ENCODE measurements around the gene GPR183. TPM values are rescaled to one million over a fixed set of nuclear protein-coding genes. Genes with fewer than 3 reads are reported as not detected.
A peak's percentile ranks its signal among the peaks of the same experiment; 100 is the strongest.

GPR183 gene
- total and polyA plus RNA-seq, 12 donors = 0.94 to 15.0 (median 8.3) TPM

GRCh38 chr13:99316224-99316623 lies 9.0 kb upstream of the GPR183 start:
- DNase-seq = no peak
- Histone ChIP-seq H3K4me1 (replicated peaks in 1 of 2) (peaks cover 20 to 31% of the 10 kb centered on the region in 2 donors), H3K27me3 (no peaks in the 10 kb centered on the region), H3K36me3 (replicated peaks in 1 of 2) (no peaks in the 10 kb centered on the region), H3K9me3 (replicated peaks in 1 of 3) (no peaks in the 10 kb centered on the region), H3K4me3 (no peak overlapping the region), H3K27ac (no peak overlapping the region)
- TF ChIP-seq CTCF (IDR thresholded peaks at IDR 0.05) (no peak), POLR2A (IDR thresholded peaks at IDR 0.05) (no peak)
- intact Hi-C loops (cut with DNase I) = no loop called here
- WGBS, 4 donors = 93 to 100% (median 99%) methylated on average over 2 of the region's 2 CpGs

- Histone ChIP-seq H3K27ac (peak overlapping the region in 1 of 5 donors; percentile 7), H3K9me3 (replicated peaks in 1 of 3) (no peaks in the 10 kb centered on the region), H3K4me3 (no peak overlapping the region), H3K27me3 (no peaks in the 10 kb centered on the region), H3K4me1 (replicated peaks in 1 of 2) (peaks cover 15 to 21% of the 10 kb centered on the region in 2 donors), H3K36me3 (replicated peaks in 1 of 2) (no peaks in the 10 kb centered on the region)
- intact Hi-C loops (cut with DNase I) = no loop called here
- WGBS, 4 donors = 82 to 93% (median 88%) methylated on average over 6 of the region's 6 CpGs
- no peak for DNase-seq
- no peak for TF ChIP-seq CTCF (IDR thresholded peaks at IDR 0.05)
- no peak for TF ChIP-seq POLR2A (IDR thresholded peaks at IDR 0.05)
Measured at GRCh38 chr13:99315186-99315585, 8.0 kb upstream of the GPR183 start.

- no peaks in the 10 kb centered on the region for H3K27me3 ChIP-seq
- H3K4me1 ChIP-seq (replicated peaks in 1 of 2) = peaks cover 15 to 17% of the 10 kb centered on the region in 2 donors
- no peaks in the 10 kb centered on the region for H3K36me3 ChIP-seq (replicated peaks in 1 of 2)
- no peak overlapping the region for H3K4me3 ChIP-seq
- no peak for TF ChIP-seq POLR2A (IDR thresholded peaks at IDR 0.05)
- no peak for TF ChIP-seq CTCF (IDR thresholded peaks at IDR 0.05)
- DNase-seq = peak in 1 of 7 donors; percentile 18
- intact Hi-C loops (cut with DNase I) = no loop called here
- WGBS, 4 donors = 70 to 81% (median 72%) methylated on average over 10 of the region's 10 CpGs
- H3K27ac ChIP-seq = peak overlapping the region in 2 of 5 donors; percentile 7 to 35
- no peaks in the 10 kb centered on the region for H3K9me3 ChIP-seq (replicated peaks in 1 of 3)
Measured at GRCh38 chr13:99314640-99315176, 7.5 kb upstream of the GPR183 start.

DNA sequence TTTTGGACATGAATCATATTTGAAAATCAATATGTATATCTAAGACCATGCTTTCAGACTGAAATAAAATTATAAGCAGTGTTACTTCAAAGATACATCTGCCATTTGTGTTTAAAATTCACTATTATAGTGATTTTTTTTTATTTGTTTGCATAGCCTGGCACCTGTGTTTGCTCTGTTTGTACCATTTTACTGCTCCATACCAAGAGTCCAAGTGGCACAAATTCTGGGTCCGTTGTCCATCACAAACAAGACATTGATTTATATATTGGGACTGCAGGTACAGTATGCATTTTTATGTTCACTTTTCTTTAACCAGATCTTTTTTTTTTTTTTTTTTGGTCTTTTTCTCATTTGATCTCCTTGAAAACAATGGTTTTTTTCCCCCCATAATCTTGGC lies 6.7 kb upstream of the GPR183 start:
- H3K27me3 ChIP-seq = no peaks in the 10 kb centered on the region
- peaks cover 15 to 17% of the 10 kb centered on the region in 2 donors for H3K4me1 ChIP-seq (replicated peaks in 1 of 2)
- DNase-seq = no peak
- H3K27ac ChIP-seq = peak overlapping the region in 2 of 5 donors; percentile 85 to 90
- intact Hi-C loops (cut with DNase I) = no loop called here
- no peaks in the 10 kb centered on the region for H3K36me3 ChIP-seq (replicated peaks in 1 of 2)
- H3K4me3 ChIP-seq = no peak overlapping the region
- 92 to 97% (median 95%) methylated on average over 1 of the region's 1 CpG for WGBS, 4 donors
- no peak for TF ChIP-seq POLR2A (IDR thresholded peaks at IDR 0.05)
- TF ChIP-seq CTCF (IDR thresholded peaks at IDR 0.05) = no peak
- no peaks in the 10 kb centered on the region for H3K9me3 ChIP-seq (replicated peaks in 1 of 3)

Measured in adrenal gland (tissue), 12 donors.